GM10248 (cell line): Measurements from ENCODE around the gene TSC22D3.
"Not testable (repeated sequence)": the region's sequence is repeated elsewhere in the genome, so short reads cannot be mapped to it uniquely, and the experiment has no call there.

Source experiments
- CTCF ChIA-PET: fragments of 300-600 bp; sonication (Branson Sonifier 250); formaldehyde crosslinking; extraction: SDS; loops from one replicate; lab custom pipeline; 2021; ENCODE audit warnings: antibody characterized with exemption; lab: Yijun Ruan, JAX
- POLR2A ChIA-PET: fragments of 350-650 bp; sonication (Branson Sonifier 250); formaldehyde crosslinking; extraction: SDS; loops from one replicate; lab custom pipeline; 2020; ENCODE audit warnings: antibody characterized with exemption; lab: Yijun Ruan, JAX
- DNase-seq: peaks from one replicate; pipeline ENCODE4 v3.0.0; 2012; ENCODE audit errors: extremely low spot score
- CTCF ChIP-seq: IDR thresholded peaks from 2 replicates; pipeline ENCODE4 v1.5.1; 2012; ENCODE audit warnings: mild to moderate bottlenecking, low read depth; ENCODE audit errors: extremely low read depth, missing control alignments, control extremely low read depth

Gene TSC22D3

DNA sequence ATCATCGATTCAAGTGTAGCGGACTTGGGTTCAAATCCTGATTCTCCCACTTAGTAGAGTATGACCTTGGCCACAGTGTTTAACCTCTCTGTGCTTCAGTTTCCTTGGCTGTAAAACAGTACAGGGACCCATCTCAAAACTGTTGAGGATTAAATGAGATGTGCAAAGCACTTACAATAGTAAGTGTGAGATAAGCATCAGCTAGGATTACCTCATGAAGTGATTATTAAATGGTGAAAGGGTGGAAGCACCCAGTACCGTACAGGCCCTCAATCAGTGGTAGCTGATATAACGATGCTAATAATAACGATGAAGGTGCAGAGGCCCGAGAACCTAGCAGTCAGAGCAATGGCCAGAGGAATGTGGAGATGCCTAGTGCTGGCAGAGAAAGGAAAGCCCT lies 102.2 kb downstream of the TSC22D3 start:
- POLR2A ChIA-PET: interaction anchor here (0.6 to 4.4 kb wide), 4 partner anchors 11 to 761 kb away, joined by 4 to 59 read pairs (median 20); no protein-coding TSS in a partner anchor
- DNase-seq: no peak
- CTCF ChIA-PET: interaction anchor here (0.9 to 17.6 kb wide), 27 partner anchors 9 to 328 kb away, joined by 3 to 304 read pairs (median 6); partner anchors contain the start of genes NCBP2L, PRPS1 and TSC22D3
- no peak for TF ChIP-seq CTCF

DNA sequence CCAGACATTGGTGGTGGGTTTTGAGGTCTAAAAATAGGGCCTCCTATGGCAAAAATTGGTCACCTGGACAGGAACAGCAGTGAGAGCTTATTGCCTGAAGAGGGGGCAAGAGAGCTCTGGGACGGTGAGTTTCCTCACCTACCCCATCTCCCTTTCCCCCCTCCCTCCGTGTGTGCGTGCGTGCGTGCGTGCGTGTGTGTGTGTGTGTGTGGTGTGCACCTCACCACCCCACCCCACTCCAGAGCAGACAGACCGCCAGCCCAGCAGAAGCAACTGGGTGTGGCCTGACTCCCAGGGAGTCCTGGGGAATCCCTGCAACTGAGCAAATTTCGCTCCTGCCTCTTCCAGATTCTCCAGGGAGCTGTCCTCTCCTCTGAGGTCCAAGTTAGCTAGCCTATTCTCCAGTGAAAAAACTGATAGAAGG lies 102.6 kb downstream of the TSC22D3 start:
- peak; percentile 65 for DNase-seq
- ChIA-PET POLR2A (interaction anchor here (4.2 to 4.4 kb wide), 2 partner anchors 39 to 43 kb away, joined by 34 to 59 read pairs; no protein-coding TSS in a partner anchor), CTCF (interaction anchor here (0.8 to 17.6 kb wide), 31 partner anchors 8 to 329 kb away, joined by 3 to 304 read pairs (median 5); partner anchors contain the start of genes NCBP2L, PRPS1 and TSC22D3)
- TF ChIP-seq CTCF: peak; percentile 55

DNA sequence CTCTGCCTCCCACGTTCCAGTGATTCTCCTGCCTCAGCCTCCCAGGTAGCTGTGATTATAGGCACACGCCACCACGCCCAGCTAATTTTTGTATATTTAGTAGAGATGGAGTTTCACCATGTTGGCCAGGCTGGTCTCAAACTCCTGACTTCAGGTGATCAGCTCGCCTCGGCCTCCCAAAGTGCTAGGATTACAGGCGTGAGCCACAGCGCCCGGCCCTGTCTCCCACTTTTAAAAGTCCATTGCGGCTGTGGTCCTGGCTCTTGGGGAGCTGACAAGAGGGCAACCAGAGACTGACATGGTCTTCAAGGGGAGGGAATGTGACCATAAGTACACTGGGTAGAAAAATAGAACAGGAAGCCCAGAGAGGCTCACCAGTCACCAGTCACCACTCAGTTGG lies 104.3 kb downstream of the TSC22D3 start:
- not testable (repeated sequence) for DNase-seq
- CTCF ChIA-PET: interaction anchor here (17.6 kb wide), 1 partner anchor 44 kb away, joined by 304 read pairs; no protein-coding TSS in a partner anchor
- POLR2A ChIA-PET: interaction anchor here (4.4 kb wide), 1 partner anchor 45 kb away, joined by 59 read pairs; no protein-coding TSS in a partner anchor

DNA sequence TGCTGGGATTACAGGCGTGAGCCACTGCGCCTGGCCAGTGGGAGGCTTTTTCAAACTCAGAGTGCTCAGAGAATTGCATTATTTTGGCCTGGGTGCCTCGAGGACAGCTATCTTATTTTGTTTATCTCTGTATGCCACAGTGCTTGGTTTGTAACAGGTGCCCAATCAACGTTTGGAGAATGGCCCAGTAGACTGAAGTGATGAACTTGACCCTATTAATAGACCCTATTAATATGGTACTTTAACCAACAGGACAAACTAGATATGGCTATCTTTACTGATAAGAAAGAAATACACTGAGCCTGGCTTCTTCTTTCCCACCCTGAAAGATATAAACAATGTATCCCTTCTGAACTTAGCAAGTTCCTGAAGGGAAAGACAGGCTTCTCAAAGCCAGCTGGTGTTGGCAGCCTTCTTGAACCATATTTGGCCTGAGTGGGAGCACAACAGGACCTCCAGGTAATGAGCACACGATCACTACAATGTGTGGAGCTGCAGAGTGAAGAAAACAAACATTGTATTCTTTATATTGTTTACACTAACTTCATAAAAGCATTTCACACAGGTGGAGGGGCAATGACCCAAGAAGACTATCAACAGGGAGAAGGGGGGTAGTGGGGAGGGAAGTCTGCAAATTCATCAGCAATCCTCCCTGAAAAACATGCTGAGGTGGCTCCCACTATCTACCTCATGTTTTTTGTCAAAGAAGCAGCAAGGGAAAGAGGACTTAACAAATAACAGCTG lies 105.5 kb downstream of the TSC22D3 start:
- CTCF ChIA-PET: interaction anchor here (0.7 to 17.6 kb wide), 5 partner anchors 7 to 107 kb away, joined by 3 to 304 read pairs (median 5); partner anchors contain the start of gene NCBP2L
- DNase-seq: no peak
- TF ChIP-seq CTCF: no peak
- POLR2A ChIA-PET: interaction anchor here (0.7 kb wide), 1 partner anchor 48 kb away, joined by 3 read pairs; no protein-coding TSS in a partner anchor

- ChIA-PET POLR2A (interaction anchor here (0.7 kb wide), 1 partner anchor 47 kb away, joined by 3 read pairs; no protein-coding TSS in a partner anchor), CTCF (interaction anchor here (1.3 to 17.6 kb wide), 5 partner anchors 8 to 108 kb away, joined by 3 to 304 read pairs (median 5); partner anchors contain the start of gene NCBP2L)
- DNase-seq: no peak
- no peak for TF ChIP-seq CTCF
Observed at GRCh38 chrX:107669261-107669660, 106.3 kb downstream of the TSC22D3 start.

- DNase-seq, POLR2A ChIA-PET: not testable (repeated sequence)
- CTCF ChIA-PET: interaction anchor here (1.3 to 17.6 kb wide), 5 partner anchors 9 to 108 kb away, joined by 3 to 304 read pairs (median 5); partner anchors contain the start of gene NCBP2L
Observed at GRCh38 chrX:107668710-107669109, 106.9 kb downstream of the TSC22D3 start.

DNA sequence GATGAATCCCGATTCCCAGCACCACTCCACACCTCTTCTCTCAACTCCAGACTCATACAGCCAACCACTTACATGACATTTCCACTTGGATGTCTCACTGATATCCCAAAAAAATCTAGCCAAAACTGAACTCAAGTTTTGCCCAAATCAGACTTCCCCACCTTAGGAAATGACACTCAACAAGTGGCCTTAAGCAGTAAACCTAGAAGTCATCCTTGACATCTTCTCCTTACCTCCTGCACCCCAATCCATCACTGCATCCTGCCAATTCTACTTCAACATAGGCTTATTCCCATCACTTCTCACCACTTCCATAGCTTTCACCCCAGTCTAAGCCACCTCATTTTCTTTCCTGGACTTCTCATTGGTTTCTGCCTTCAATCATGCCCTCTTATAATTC lies 108.2 kb downstream of the TSC22D3 start:
- CTCF ChIA-PET: interaction anchor here (1.5 to 14.0 kb wide), 3 partner anchors 10 to 50 kb away, joined by 4 to 126 read pairs (median 5); no protein-coding TSS in a partner anchor
- no peak for DNase-seq
- POLR2A ChIA-PET: no interaction called here
- no peak for TF ChIP-seq CTCF
